Kidney (tissue), 14 donors: ENCODE measurements around the gene DISC1. TPM values are rescaled to one million over a fixed set of nuclear protein-coding genes. Genes with fewer than 3 reads are reported as not detected.

Experiments
- DNase-seq, 5 donors: peaks; one replicate each; pipeline ENCODE4 v3.0.0-alpha.2; 2013 to 2020
- FAIRE-seq: peaks from 2 replicates; lab custom pipeline; 2012; peaks lifted over from hg19 to GRCh38; lab: Jason Lieb, UNC
- H3K27ac ChIP-seq, 2 donors: one replicate each; pipeline ENCODE4 v1.7.0; 2013; ENCODE audit warnings: low read depth in 2 of 2, low read length in 2 of 2, inconsistent platforms in 1 of 2
- H3K27me3 ChIP-seq: one replicate; pipeline ENCODE4 v1.7.1; 2013; ENCODE audit warnings: low read length, inconsistent platforms; ENCODE audit not compliant: control insufficient read depth, insufficient read depth
- H3K36me3 ChIP-seq, 3 donors: one replicate each; pipeline versions ENCODE4 v1.7.0 to v1.7.1; 2013; ENCODE audit warnings: low read length in 3 of 3, control low read depth in 1 of 3, inconsistent platforms in 1 of 3; ENCODE audit not compliant: insufficient read depth in 3 of 3, control insufficient read depth in 2 of 3
- H3K4me1 ChIP-seq, 3 donors: one replicate each; pipeline versions ENCODE4 v1.7.0 to v1.7.1; 2013; ENCODE audit warnings: low read length in 3 of 3, inconsistent platforms in 1 of 3, low read depth in 1 of 3; ENCODE audit not compliant: control insufficient read depth in 2 of 3, insufficient read depth in 2 of 3
- H3K4me3 ChIP-seq, 3 donors: one replicate each; pipeline versions ENCODE4 v1.7.0 to v1.8.1; 2013; ENCODE audit warnings: low read length in 3 of 3, control low read depth in 1 of 3, inconsistent platforms in 1 of 3
- H3K9ac ChIP-seq, 3 donors: one replicate each; pipeline versions ENCODE4 v1.7.0 to v1.7.1; 2013; ENCODE audit warnings: low read length in 3 of 3, control low read depth in 1 of 3, inconsistent platforms in 1 of 3
- H3K9me3 ChIP-seq, 3 donors: one replicate each; pipeline versions ENCODE4 v1.7.0 to v1.7.1; 2013; ENCODE audit warnings: low read length in 3 of 3, control low read depth in 1 of 3, inconsistent platforms in 1 of 3; ENCODE audit not compliant: control insufficient read depth in 2 of 3, insufficient read depth in 1 of 3
- intact Hi-C: fragments of 100-400 bp; cut with DNase I; formaldehyde crosslinking; loops from one replicate; pipeline ENCODE4 v1.11.1; 2022
- polyA plus RNA-seq: library from polyadenylated mRNA; stranded (reverse); fragments of 350-450 nt; fragmentation: Illumina TruSeq; extraction: RNeasy Lipid Tissue Mini Kit (QIAGEN cat#74804); gene quantifications from one replicate; pipeline ENCODE4 v1.2.3, GENCODE V29; 2014; ENCODE audit warnings: low read depth, low replicate concordance; ENCODE audit not compliant: insufficient read depth
- total RNA-seq: library from RNA; stranded (reverse); fragmentation: NEBNext Ultra II Directional; extraction: Animal tissue kit (Norgen Biotek cat#: 25700); gene quantifications from one replicate; pipeline ENCODE4 v1.2.1, GENCODE V29; 2021
- TF ChIP-seq, protein P1 (sequence below): IDR thresholded peaks from 3 replicates; pipeline ENCODE4 v1.5.1; 2012; ENCODE audit warnings: mild to moderate bottlenecking, moderate library complexity, borderline replicate concordance; ENCODE audit not compliant: insufficient read depth; ENCODE audit errors: extremely low read depth
- donor health status: control.
- donor health status: control.
- donor health status: control.
- donor health status: control.
- donor health status: control.
- donor health status: DM: yes; HTN: yes; CAD: no.
- donor health status: Normal renal cell carcinoma (clear cell type).

DISC1 gene
- total and polyA plus RNA-seq, 2 donors from 2014 or later = 0.80 to 15.9 TPM

DNA sequence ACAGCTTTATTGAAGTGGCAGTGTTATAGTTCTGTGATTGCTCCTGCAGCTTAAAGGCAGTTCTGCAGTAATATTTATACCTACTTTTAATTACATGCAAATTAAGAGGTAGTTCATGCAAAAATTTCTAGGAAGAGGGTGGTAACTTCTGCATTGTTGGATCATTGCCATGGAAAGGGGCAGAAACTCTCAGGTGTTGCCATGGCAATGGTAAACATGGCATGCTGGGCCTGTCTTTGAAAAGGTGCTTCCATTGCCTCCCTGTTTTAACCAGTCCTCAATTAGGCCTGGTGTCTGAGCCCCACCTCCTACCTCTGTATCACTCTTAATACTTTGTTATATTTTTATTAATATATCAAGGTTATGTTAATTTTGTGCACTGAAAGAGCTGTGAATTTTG is 104.7 kb downstream of the DISC1 start:
- intact Hi-C loops = no loop called here
- no peaks in the 10 kb centered on the region for H3K4me1 ChIP-seq
- H3K27ac ChIP-seq = no peak overlapping the region
- DNase-seq (no peak), FAIRE-seq (no peak)
- H3K9me3 ChIP-seq = no peaks in the 10 kb centered on the region
- no peak overlapping the region for H3K4me3 ChIP-seq
- H3K36me3 ChIP-seq = no peaks in the 10 kb centered on the region
- no peak overlapping the region for H3K9ac ChIP-seq
- no peaks in the 10 kb centered on the region for H3K27me3 ChIP-seq
- TF ChIP-seq, protein P1, sequence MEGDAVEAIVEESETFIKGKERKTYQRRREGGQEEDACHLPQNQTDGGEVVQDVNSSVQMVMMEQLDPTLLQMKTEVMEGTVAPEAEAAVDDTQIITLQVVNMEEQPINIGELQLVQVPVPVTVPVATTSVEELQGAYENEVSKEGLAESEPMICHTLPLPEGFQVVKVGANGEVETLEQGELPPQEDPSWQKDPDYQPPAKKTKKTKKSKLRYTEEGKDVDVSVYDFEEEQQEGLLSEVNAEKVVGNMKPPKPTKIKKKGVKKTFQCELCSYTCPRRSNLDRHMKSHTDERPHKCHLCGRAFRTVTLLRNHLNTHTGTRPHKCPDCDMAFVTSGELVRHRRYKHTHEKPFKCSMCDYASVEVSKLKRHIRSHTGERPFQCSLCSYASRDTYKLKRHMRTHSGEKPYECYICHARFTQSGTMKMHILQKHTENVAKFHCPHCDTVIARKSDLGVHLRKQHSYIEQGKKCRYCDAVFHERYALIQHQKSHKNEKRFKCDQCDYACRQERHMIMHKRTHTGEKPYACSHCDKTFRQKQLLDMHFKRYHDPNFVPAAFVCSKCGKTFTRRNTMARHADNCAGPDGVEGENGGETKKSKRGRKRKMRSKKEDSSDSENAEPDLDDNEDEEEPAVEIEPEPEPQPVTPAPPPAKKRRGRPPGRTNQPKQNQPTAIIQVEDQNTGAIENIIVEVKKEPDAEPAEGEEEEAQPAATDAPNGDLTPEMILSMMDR = no peak

- intact Hi-C loops = no loop called here
- FAIRE-seq (no peak), DNase-seq (no peak)
- no peaks in the 10 kb centered on the region for H3K4me1 ChIP-seq
- no peak overlapping the region for H3K27ac ChIP-seq
- H3K36me3 ChIP-seq = no peaks in the 10 kb centered on the region
- no peak overlapping the region for H3K4me3 ChIP-seq
- no peaks in the 10 kb centered on the region for H3K9me3 ChIP-seq
- no peaks in the 10 kb centered on the region for H3K27me3 ChIP-seq
- no peak overlapping the region for H3K9ac ChIP-seq
- TF ChIP-seq, protein P1 = no peak
Observed at GRCh38 chr1:231733063-231733462, 106.5 kb downstream of the DISC1 start.

- intact Hi-C loops = no loop called here
- FAIRE-seq = no peak
Observed at GRCh38 chr1:231733672-231734071, 107.1 kb downstream of the DISC1 start.

More at GRCh38 chr1:231733672-231734071, 107.1 kb downstream of the DISC1 start:
- Histone ChIP-seq H3K4me3 (no peak overlapping the region), H3K27ac (no peak overlapping the region), H3K36me3 (no peaks in the 10 kb centered on the region), H3K27me3 (no peaks in the 10 kb centered on the region), H3K9me3 (no peaks in the 10 kb centered on the region), H3K9ac (no peak overlapping the region), H3K4me1 (no peaks in the 10 kb centered on the region)
- no peak for DNase-seq
- TF ChIP-seq, protein P1 = no peak
